NCI-H2227 (cell line): Measurements from ENCODE around the gene INSYN1.

Source experiments
- DNase-seq: peaks from one replicate; lab custom pipeline; 2025; ENCODE audit not compliant: unreplicated experiment; lab: John Stamatoyannopoulos, UW

The INSYN1 gene

GRCh38 chr15:73779974-73780373 is 26.8 kb upstream of the INSYN1 start:
- DNase-seq, result no peak

GRCh38 chr15:73777741-73778140 is 24.6 kb upstream of the INSYN1 start:
- DNase-seq, result no peak

- no peak for DNase-seq
Observed at GRCh38 chr15:73773428-73773827, 20.3 kb upstream of the INSYN1 start.

GRCh38 chr15:73771385-73772045 is 18.4 kb upstream of the INSYN1 start:
- no peak for DNase-seq

GRCh38 chr15:73770050-73770449 is 16.9 kb upstream of the INSYN1 start:
- DNase-seq, result no peak

GRCh38 chr15:73767806-73768501 is 14.8 kb upstream of the INSYN1 start:
- peak; percentile 29 for DNase-seq

- DNase-seq, result no peak
Observed at GRCh38 chr15:73766598-73766997, 13.4 kb upstream of the INSYN1 start.

- no peak for DNase-seq
Observed at GRCh38 chr15:73765778-73766177, 12.6 kb upstream of the INSYN1 start.

- no peak for DNase-seq
Observed at GRCh38 chr15:73763931-73764330, 10.8 kb upstream of the INSYN1 start.

- no peak for DNase-seq
Observed at GRCh38 chr15:73760330-73761329, 7.5 kb upstream of the INSYN1 start.

- no peak for DNase-seq
Observed at GRCh38 chr15:73758461-73758860, 5.3 kb upstream of the INSYN1 start.

- DNase-seq, result no peak
Observed at GRCh38 chr15:73757571-73757970, 4.4 kb upstream of the INSYN1 start.

GRCh38 chr15:73756947-73757513 is 3.9 kb upstream of the INSYN1 start:
- no peak for DNase-seq

GRCh38 chr15:73756390-73756789 is 3.2 kb upstream of the INSYN1 start:
- DNase-seq, result no peak

GRCh38 chr15:73755946-73756345 is 2.8 kb upstream of the INSYN1 start:
- DNase-seq, result no peak

- DNase-seq, result peak; percentile 40
Observed at GRCh38 chr15:73755481-73755880, 2.3 kb upstream of the INSYN1 start.

GRCh38 chr15:73754461-73754860 is 1.3 kb upstream of the INSYN1 start:
- DNase-seq, result no peak

GRCh38 chr15:73752806-73753193 is 351 bp downstream of the INSYN1 start:
- DNase-seq, result peak; percentile 24

GRCh38 chr15:73751899-73752805 is 999 bp downstream of the INSYN1 start:
- no peak for DNase-seq

GRCh38 chr15:73751511-73751898 is 1.6 kb downstream of the INSYN1 start:
- DNase-seq, result no peak
